PC-3 (cell line): ENCODE data around the gene FLNA.
"Not testable (repeated sequence)": the region's sequence is repeated elsewhere in the genome, so short reads cannot be mapped to it uniquely, and the experiment has no call there.

Experiments used
- EZH2 ChIP-seq: fragments of 300-600 bp; sonication (generic); IDR thresholded peaks from one replicate; pipeline ENCODE4 v1.6.1; 2017; ENCODE audit warnings: antibody characterized with exemption, mild to moderate bottlenecking, low read length; ENCODE audit not compliant: unreplicated experiment
- EZH2phosphoT487 ChIP-seq: fragments of 300-600 bp; sonication (generic); IDR thresholded peaks from 2 replicates; pipeline ENCODE4 v1.6.1; 2018; ENCODE audit warnings: mild to moderate bottlenecking, antibody characterized with exemption, low read length, borderline replicate concordance
- TF ChIP-seq, protein P1 (sequence below): fragments of 300-600 bp; sonication (generic); conservative IDR thresholded peaks from 2 replicates; pipeline ENCODE4 v1.5.1; 2017; ENCODE audit warnings: antibody characterized with exemption, low read depth, mild to moderate bottlenecking, low read length

DNA sequence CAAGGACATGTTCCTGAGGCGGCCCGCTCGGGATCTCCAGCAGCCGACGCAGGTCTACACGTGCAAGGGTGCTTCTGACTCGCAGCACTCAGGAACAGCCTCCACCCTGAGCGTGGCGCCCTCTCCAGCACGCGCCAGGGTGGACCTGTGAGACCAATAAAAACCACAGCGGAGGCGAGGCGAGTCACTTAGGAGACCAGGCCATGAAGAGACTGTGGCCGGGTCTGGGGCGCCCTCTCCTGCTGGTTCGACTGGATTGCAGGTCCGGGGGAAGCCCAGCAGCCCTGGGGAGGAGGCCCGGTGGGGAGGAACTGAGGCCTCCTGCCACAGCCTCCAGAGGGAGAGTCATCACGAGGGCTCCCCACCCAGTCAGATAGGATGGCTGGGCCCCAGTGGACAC, 13.7 kb upstream of the FLNA start:
- TF ChIP-seq, protein P1, sequence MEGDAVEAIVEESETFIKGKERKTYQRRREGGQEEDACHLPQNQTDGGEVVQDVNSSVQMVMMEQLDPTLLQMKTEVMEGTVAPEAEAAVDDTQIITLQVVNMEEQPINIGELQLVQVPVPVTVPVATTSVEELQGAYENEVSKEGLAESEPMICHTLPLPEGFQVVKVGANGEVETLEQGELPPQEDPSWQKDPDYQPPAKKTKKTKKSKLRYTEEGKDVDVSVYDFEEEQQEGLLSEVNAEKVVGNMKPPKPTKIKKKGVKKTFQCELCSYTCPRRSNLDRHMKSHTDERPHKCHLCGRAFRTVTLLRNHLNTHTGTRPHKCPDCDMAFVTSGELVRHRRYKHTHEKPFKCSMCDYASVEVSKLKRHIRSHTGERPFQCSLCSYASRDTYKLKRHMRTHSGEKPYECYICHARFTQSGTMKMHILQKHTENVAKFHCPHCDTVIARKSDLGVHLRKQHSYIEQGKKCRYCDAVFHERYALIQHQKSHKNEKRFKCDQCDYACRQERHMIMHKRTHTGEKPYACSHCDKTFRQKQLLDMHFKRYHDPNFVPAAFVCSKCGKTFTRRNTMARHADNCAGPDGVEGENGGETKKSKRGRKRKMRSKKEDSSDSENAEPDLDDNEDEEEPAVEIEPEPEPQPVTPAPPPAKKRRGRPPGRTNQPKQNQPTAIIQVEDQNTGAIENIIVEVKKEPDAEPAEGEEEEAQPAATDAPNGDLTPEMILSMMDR: not testable (repeated sequence)
- not testable (repeated sequence) for TF ChIP-seq EZH2, EZH2phosphoT487
